ENCODE data around the gene UNC5C. TPM values are rescaled to one million over a fixed set of nuclear protein-coding genes. Genes with fewer than 3 reads are reported as not detected.

UNC5C gene
- total and polyA plus RNA-seq, 2 of the 8 experiments (the other 6 are each of a cell fraction or from before 2014, with no cell fraction given), result 0.30 to 1.3 TPM

DNA sequence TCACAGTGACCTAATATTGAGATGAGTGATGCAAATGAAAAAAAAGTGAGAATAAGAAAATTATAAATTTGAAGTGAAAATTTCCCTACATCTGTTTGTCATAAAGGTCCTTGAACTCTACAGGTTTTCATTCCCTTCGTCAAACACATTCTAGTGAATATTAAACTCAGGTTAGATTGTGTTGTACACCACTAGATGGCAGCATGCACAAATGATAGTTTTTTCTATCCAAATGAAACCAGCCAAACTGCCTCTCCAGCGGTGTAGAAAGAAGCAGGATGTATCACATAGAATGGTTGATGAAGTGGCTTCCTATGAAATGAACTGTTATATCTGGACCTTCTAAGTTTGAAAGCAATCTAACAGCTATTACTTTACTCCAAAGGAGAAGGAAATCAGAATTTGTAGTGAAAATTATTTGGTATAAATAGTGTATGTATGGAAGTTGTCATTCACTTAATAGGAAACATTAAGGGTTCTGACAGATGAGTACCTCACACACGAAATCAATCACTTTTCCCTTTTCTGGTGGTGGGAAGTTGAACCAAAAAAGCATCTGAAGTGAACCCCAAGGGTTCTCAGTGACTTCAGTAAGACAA is 382.7 kb downstream of the UNC5C start:
- Histone ChIP-seq H2BK15ac (ENCODE audit: low read length) (no peak overlapping the region), H3K9ac (replicated peaks in 1 of 4; ENCODE audit: extremely low read depth in 1 of 4, low read depth in 3 of 4, low read length in 3 of 4) (no peak overlapping the region), H4K91ac (replicated peaks; ENCODE audit: insufficient read length, low read length) (no peak overlapping the region), H3K4ac (replicated peaks; ENCODE audit: insufficient read length, low read depth, low read length) (no peak overlapping the region), H2BK20ac (ENCODE audit: low read length) (no peak overlapping the region), H2BK120ac (replicated peaks; ENCODE audit: low read depth, low read length) (no peak overlapping the region), H3K23ac (ENCODE audit: insufficient read length) (no peak overlapping the region), H3K14ac (ENCODE audit: insufficient read length) (no peak overlapping the region), H3K79me2 (ENCODE audit: control insufficient read depth in 1 of 2, insufficient read depth in 2 of 2, low read length in 2 of 2) (no peaks in the 10 kb centered on the region), H3K56ac (replicated peaks; ENCODE audit: insufficient read length, low read depth, low read length) (no peak overlapping the region), H4K20me1 (replicated peaks in 1 of 2; ENCODE audit: control insufficient read depth in 1 of 2, insufficient read depth in 2 of 2, low read length in 2 of 2) (no peaks in the 10 kb centered on the region), H2AK5ac (ENCODE audit: low read depth, low read length) (no peak overlapping the region), H3K4me3 (ENCODE audit: extremely low read depth in 1 of 4, insufficient read depth in 2 of 4, low read depth in 3 of 4, low read length in 4 of 4) (no peak overlapping the region), H4K5ac (ENCODE audit: insufficient read length, low read depth, low read length) (no peak overlapping the region), H4K8ac (ENCODE audit: extremely low read depth, insufficient read depth, low read length) (no peak overlapping the region), H3K27ac (ENCODE audit: low read depth, low read length) (no peak overlapping the region), H2BK12ac (ENCODE audit: low read depth, low read length) (no peak overlapping the region), H3K79me1 (ENCODE audit: low read depth, low read length) (no peaks in the 10 kb centered on the region), H2BK5ac (ENCODE audit: low read depth, low read length) (no peak overlapping the region), H2AFZ (ENCODE audit: low read length) (no peak overlapping the region), H3K18ac (ENCODE audit: extremely low read depth, low read length) (no peak overlapping the region), H3K9me3 (ENCODE audit: insufficient read depth in 2 of 2, low read depth in 1 of 2, low read length in 1 of 2) (no peaks in the 10 kb centered on the region), H3K23me2 (ENCODE audit: low read depth, low read length) (no peaks in the 10 kb centered on the region), H3K4me2 (ENCODE audit: insufficient read depth in 1 of 2, low read depth in 2 of 2, low read length in 2 of 2) (no peak overlapping the region), H3K27me3 (replicated peaks in 1 of 4; ENCODE audit: control insufficient read depth in 3 of 4, extremely low read depth in 1 of 4, insufficient read depth in 3 of 4, low read length in 3 of 4) (no peaks in the 10 kb centered on the region), H3K36me3 (ENCODE audit: control insufficient read depth in 2 of 4, insufficient read depth in 4 of 4, low read length in 3 of 4) (no peaks in the 10 kb centered on the region), H3K4me1 (replicated peaks in 1 of 4; ENCODE audit: control insufficient read depth in 3 of 4, insufficient read depth in 4 of 4, low read length in 3 of 4) (peaks cover 0 to 3% (median 0%) of the 10 kb centered on the region in 4 experiments; a peak in 1 of 7 replicates)
- FAIRE-seq, result peak; percentile 71
- TF ChIP-seq RAD21 (IDR thresholded peaks at IDR 0.05 in 1 of 2, conservative IDR thresholded peaks at IDR 0.05 in 1 of 2; ENCODE audit: low read depth in 2 of 2, low read length in 2 of 2), result peak; percentile 89 to 91
- no peak for TF ChIP-seq TAF7 (optimal IDR thresholded peaks at IDR 0.05; ENCODE audit: borderline replicate concordance, low read depth, low read length)
- TF ChIP-seq, protein P1, sequence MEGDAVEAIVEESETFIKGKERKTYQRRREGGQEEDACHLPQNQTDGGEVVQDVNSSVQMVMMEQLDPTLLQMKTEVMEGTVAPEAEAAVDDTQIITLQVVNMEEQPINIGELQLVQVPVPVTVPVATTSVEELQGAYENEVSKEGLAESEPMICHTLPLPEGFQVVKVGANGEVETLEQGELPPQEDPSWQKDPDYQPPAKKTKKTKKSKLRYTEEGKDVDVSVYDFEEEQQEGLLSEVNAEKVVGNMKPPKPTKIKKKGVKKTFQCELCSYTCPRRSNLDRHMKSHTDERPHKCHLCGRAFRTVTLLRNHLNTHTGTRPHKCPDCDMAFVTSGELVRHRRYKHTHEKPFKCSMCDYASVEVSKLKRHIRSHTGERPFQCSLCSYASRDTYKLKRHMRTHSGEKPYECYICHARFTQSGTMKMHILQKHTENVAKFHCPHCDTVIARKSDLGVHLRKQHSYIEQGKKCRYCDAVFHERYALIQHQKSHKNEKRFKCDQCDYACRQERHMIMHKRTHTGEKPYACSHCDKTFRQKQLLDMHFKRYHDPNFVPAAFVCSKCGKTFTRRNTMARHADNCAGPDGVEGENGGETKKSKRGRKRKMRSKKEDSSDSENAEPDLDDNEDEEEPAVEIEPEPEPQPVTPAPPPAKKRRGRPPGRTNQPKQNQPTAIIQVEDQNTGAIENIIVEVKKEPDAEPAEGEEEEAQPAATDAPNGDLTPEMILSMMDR (IDR thresholded peaks at IDR 0.05; ENCODE audit: control extremely low read depth in 1 of 3, insufficient read depth in 1 of 3, low read depth in 1 of 3, low read length in 3 of 3), result peak in 2 of 3 experiments; percentile 44 to 59; a peak in 2 of 4 replicates
- POLR2A ChIA-PET (ENCODE audit: partially characterized antibody), result no interaction called here
- 39% methylated on average over 3 of the region's 3 CpGs; no CpG with 5 or more reads in 1 of the 2 experiments for WGBS, 2 experiments (ENCODE audit: extremely low coverage in 1 of 2, insufficient coverage in 1 of 2, insufficient read length in 1 of 2, insufficient replicate concordance in 2 of 2, low coverage in 1 of 2, low lambda C conversion rate in 2 of 2, missing lambda C conversion rate in 1 of 2)
- CTCF ChIA-PET (ENCODE audit: partially characterized antibody), result interaction anchor here (1.0 to 8.0 kb wide), 9 partner anchors 9 to 1488 kb away, joined by 3 to 52 read pairs (median 6); partner anchors contain the start of gene UNC5C
- no peak for DNase-seq (ENCODE audit: low read depth in 1 of 2, low spot score in 2 of 2)
